NCI-H1417 treated with DMSO at 0.1 percent for 48 hours (cell line): ENCODE measurements around the gene CDC42BPG.

Experiments used
- DNase-seq: peaks from one replicate; lab custom pipeline; 2025; lab: John Stamatoyannopoulos, UW

The CDC42BPG gene

DNA sequence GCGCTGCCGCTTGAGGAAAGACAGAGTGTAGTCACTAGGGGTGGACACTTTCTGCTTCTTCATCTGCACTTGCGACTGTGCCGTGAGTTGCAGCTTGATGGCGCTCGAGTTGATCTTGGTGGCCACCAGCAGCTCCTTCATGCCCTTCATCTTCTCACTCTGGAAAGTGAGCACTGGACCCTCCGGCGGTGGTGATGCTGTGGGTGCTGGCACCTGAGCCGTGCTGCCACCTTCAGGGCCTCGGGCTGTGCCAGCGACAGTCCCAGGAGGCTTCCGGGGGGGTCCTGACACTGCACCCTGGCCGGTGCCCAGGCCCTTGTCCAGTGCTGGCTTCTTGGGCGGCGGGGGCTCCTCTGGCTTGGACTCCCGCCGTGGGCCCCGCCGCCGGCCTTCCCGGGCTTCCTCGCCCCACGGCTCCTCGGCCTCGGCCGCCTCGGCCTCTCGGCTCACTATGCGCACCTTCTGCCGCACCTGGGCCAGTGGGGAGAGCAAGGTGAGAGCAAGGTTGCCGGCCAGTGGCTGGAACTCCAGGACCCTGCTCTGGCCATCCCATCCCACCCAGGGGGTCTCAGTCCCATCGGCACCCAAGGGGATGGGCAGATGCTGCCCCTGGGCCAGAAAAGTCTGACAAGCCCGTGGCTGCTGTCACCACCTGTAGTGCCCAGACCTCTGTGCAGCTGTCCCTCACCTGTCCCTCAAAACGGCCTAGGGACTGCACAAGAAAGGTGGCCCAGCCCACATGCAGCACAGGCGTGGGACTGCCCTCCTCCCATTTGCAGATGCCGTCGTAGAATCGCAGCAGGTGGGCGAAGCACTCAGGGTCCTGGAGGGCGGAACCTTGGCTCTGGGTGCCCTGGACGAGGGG is 39.9 kb downstream of the CDC42BPG start:
- no peak for DNase-seq

DNA sequence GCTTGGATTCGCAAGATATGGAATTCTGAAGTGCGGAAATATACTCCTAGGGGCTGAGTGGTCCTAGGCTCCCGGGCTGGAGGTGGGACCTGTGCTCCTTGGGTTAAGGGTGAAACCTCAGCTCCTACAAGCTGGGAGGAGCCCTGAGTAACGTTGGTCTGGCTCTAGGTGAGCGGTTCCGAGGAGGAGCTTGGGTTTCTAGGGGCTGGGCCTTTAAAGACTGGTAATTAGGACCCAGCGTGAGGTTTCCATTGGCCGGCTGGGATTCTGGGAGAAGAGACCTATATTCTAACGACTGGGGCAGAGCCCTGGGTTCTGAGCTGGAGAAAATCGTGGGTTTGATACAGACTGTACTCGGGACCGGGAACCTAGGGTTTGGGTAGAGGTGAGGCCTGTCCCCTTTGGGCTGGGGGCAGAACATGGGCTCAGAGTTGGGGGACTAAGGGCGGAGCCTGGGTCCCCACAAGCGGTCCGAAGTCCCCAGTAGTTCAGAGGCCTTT is 40.6 kb downstream of the CDC42BPG start:
- no peak for DNase-seq

DNA sequence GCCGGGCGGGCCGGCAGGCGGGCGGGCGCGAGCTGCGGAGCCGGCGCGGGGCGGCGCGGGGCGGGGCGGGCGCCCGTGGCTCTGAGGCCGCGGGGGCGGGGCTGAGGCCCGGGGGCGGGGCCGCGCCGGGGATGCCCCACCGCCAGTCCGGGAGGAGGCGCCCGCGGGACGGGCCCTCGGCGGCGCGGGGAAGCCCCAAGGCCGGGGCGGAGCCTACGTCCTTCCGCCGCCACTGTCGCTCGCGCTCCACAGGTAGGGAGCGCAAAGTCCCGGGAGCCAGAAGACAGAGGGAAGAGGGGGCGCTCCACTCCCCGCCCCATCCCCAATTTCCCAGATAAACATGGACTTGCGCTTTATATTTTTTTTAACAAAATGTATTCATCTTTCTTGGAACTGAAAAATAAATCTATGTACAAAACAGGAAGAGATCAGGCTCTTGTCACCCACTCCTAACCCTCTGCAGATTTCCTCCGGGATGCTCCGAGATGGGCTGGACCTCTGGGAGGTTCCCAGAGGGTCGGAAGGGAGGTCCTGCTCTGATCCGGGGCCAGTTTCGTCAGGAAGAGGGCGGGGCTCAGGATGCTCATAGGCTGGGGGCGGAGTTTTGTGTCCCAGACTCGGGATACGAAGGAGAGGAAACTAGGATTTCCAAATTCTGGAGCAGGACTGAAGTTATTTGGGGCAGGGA is 41.2 kb downstream of the CDC42BPG start, which contains the start of gene MAP4K2:
TSS of gene MAP4K2 (minus strand) at position 57 of the 688 bp plus-strand sequence. CDS start 65 bp downstream, outside the sequence.
- DNase-seq = peak; percentile 15

DNA sequence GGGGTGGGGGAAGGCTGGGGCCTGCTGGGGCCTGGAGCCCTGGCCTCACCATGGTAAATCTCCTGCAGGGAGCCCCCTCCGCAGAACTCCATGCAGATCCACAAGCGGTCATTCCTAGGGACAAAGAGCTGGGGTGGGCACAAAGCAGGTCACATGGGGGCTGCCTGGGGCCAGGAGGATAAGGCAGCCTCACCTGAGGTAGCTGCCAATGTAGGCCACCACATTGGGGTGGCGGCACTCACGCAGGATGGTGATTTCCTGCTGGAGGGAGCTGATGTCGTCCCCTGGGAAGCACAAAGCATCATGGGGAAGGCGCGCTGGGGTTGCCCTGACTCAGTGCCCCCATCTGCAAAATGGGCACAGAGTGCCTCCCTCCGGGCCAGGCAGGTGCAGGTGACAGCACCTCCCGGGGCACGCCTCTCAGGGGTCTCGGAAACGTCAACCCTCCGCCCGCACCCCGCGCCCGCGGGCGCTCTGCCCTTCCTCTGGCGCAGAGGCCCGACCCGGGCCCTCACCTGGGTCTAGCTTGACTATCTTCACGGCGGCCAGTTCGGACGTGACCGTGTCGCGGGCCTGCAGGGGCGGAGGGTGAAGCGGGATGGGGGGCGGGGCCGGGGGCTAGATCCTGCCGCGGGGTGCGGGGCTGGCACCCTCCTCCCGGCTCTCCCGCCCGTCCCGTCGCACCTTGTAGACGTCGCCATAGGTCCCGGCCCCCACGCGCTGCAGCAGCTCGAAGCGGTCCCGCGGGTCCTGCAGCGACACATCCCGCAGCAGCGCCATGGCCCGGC is 41.9 kb downstream of the CDC42BPG start:
- no peak for DNase-seq

DNA sequence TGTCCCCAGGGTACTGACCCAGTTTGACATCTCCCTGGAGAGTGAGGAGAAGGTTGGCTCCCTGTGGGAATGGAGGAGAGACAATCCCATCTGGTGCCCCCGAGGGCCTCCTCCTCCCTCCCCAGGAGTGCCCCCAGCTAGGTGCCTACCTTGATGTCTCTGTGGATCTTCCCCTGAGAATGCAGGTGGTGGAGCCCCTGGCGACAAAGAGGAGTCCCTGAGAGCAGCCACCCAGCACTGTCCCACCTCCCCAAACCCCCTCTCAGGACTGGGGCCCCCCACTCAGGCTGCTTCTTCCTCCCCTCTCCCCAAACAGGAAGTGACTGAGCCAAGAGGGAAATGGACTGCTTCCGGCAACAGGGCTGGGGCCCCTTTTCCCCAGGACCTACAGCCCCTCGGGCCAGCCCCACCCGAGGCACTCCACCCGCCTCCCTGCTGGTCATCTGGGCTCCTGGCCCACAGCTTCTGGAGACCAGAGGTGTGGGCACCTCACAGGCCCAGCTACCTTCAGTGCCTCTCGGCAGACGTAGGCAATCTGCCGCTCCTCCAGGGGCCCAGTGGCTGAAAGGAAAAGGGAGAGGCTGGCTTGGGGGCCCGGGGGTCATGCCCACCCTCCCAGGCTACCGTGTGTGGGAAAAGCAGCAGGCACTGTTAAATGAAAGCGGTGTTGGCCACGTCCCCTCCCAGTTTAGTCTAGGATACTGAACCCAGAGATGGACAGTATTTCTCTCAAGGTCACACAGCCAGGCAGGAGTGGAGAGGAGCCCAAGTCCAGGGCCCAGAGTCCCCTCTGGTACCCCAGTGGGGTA is 42.7 kb downstream of the CDC42BPG start:
- no peak for DNase-seq

- no peak for DNase-seq
These were observed 43.3 kb downstream of the CDC42BPG start for GRCh38 chr11:64801158-64801464.

GRCh38 chr11:64800303-64801157 is 43.9 kb downstream of the CDC42BPG start:
- DNase-seq = no peak

GRCh38 chr11:64799623-64800302 is 44.7 kb downstream of the CDC42BPG start:
- no peak for DNase-seq

DNA sequence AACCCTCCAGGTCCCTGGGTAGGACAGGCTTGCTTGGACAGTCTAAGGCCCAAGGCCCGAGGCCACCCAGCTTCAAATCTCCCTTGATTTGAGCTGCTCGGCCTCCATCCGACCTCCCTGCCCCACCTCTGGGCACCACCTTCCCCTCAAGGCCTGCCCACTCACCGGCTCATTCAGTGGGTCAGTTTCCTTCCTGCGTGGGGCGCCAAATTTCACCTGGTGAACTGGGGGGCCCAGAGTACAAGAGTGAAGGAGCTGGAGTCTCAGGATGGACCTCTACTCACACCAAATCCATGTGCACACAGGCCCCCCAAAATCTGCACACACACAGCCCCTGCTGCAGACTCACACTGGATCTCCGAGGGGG is 45.2 kb downstream of the CDC42BPG start:
- DNase-seq = no peak

DNA sequence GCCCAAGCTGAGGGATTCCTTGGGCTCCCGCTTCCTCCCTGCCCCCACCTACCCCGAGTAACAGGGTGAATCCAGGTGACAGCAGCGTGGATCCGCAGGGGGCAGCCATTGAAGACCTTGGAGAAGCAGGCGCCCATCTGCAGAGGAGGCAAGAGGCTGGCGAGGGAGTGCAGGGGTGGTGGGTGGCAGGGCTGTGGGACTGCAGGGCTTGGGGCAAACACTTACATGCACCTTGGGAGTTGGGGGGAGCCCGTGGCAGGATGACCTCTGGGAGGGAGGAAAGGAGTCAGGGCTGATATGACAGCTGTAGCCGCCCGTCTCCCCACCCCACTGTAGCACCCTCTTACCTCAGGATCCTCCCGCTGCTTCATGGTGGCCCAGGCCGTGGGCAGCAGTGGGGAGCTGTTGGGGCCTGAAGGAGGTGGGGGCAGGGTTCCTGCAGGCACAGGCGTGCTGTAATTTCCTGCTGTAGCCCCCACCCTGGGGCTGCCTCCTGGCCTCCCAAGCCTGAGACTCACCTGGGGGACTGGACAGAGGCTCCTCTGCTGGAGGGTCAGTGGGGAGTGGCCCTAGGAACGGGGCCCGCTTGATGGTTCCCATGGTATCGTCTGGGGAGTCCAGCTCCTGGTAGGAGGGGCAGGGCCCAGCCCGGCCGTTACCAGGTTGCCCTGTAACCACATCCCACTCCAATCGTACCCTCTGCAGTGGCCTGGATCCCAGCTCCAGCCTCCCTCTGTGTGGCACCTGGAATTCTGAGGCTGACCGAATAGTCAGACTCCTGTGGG is 47.5 kb downstream of the CDC42BPG start:
- no peak for DNase-seq

DNA sequence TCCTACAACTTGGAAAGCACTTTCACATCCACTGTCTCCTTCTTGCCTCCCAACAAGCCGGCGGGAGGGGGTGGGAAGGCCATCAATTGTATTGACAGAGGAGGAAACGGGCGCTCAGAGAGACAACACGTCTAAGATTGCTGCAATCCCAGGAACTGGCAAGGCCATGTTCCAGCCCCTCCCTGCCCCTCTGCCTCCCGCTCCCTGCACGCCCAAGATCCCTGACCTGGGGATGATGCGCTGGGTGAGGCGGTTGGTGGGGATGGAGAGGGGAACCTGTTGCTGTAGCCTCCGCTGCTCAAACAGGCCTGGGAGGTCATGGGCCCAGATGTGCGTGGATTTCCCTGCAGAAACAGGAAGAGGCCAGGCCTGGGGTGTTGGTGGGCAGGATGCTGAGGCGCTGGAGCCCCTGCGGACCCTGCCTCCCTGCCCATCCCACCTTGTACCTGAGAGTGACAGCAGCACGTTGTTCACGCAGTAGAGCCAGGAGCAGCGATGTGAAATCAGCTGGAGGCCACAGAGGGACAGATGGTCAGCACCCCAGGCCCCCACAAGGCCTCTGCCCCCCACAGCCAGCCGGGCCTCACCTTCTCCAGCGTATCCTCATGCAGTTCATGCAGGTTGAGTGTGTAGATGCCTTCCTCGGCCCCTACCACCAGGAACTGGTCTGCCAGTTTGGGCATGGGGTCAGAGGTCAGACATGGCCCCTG is 48.3 kb downstream of the CDC42BPG start:
- no peak for DNase-seq

DNA sequence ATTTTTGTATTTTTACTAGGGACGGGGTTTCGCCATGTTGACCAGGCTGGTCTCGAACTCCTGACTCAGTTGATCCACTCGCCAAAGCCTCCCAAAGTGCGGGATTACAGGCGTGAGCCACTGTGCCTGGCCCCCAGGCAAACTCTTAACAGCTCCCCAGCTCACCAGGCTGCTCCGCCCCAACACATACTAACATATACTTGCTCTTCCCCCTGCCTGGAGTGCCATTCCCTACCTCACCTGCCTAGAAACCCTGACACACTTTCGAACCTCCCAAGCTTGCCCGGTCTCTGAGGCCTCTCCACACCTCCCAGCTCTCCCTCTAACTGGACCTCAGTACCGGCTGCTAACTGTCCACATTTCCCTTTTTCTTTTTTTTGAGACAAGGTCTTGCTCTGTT is 49.9 kb downstream of the CDC42BPG start:
- DNase-seq = no peak

DNA sequence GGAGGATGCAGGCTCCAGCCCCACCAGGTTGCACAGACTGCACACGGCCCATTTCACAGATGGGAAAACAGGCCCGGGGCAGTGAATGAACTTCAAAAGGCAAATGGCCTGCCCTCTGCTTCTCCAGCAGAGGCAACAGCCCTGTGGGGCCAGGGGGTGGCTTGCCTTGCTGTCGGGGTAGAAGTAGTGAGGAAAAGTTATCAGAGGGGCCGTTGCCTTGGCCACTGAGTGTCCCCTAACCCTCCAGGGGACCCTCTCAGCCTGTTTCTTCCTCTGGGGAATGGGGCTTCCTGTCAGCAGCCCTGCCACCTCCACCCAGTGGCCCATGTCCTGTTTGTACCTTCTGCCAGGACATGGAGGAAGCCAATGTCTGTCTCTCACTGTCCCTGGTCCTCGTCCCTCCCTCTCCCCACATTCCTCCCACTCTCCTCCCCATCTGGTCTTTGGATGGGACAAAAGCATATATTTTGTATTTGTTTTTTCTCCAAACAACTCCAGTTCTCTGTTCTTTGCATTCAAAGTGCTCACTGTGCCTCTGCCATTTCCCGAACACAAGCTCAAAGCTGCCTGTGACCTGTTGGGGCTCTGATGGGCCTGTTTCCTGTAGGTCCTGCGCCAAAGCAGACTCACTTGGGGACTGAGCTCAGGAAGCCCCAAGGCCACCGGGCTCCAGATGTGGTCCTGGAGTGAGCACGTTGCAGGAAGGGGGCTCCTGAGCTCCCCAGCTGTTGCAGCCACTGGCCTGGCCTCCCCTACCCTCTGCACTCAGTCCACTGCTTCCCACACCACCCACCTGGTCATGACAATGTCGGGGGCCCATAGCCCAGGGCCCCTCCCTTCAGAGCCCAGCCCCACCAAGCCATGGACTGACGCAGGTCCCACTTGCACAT is 50.9 kb downstream of the CDC42BPG start:
- DNase-seq = no peak

- no peak for DNase-seq
These were observed 52.0 kb downstream of the CDC42BPG start for GRCh38 chr11:64792482-64792881.

GRCh38 chr11:64791781-64792291 is 52.6 kb downstream of the CDC42BPG start:
- DNase-seq = no peak

- DNase-seq = no peak
These were observed 54.0 kb downstream of the CDC42BPG start for GRCh38 chr11:64790205-64791095.
